ENCODE results near the gene C19orf67.

C19orf67 gene

GRCh38 chr19:14086098-14086497, 515 bp upstream of the C19orf67 start:
- no peak for DNase-seq

GRCh38 chr19:14082675-14082960, 3.0 kb downstream of the C19orf67 start:
- DNase-seq = no peak

- DNase-seq = peak in 14 of 56 donors; percentile 29 to 81 (median 50)
Measured at GRCh38 chr19:14081797-14082674, 3.5 kb downstream of the C19orf67 start.

GRCh38 chr19:14080887-14081796, 4.4 kb downstream of the C19orf67 start:
- peak; percentile 74 to 99 (median 97) for DNase-seq

GRCh38 chr19:14078411-14078810, 7.2 kb downstream of the C19orf67 start:
- DNase-seq = no peak

- peak in 29 of 56 donors; percentile 14 to 74 (median 49) for DNase-seq
Measured at GRCh38 chr19:14073925-14074838, 11.4 kb downstream of the C19orf67 start.

- peak in 49 of 56 donors; percentile 25 to 86 (median 65) for DNase-seq
Measured at GRCh38 chr19:14073261-14073924, 12.2 kb downstream of the C19orf67 start.

- DNase-seq = peak in 12 of 56 donors; percentile 7 to 55 (median 34)
Measured at GRCh38 chr19:14072535-14073260, 12.9 kb downstream of the C19orf67 start, which contains the start of gene MISP3. TSS of gene MISP3 (plus strand) at chr19:14072786. CDS start at chr19:14073310, 524 bp downstream.

GRCh38 chr19:14070268-14071050, 15.1 kb downstream of the C19orf67 start:
- no peak for DNase-seq

GRCh38 chr19:14066134-14066533, 19.4 kb downstream of the C19orf67 start:
- DNase-seq = no peak

GRCh38 chr19:14063105-14063504, 22.5 kb downstream of the C19orf67 start:
- no peak for DNase-seq

- no peak for DNase-seq
Measured at GRCh38 chr19:14062558-14062855, 23.1 kb downstream of the C19orf67 start.

- DNase-seq = no peak
Measured at GRCh38 chr19:14061751-14062557, 23.6 kb downstream of the C19orf67 start, which contains the start of gene PALM3. TSS of gene PALM3 (minus strand) at chr19:14062076. CDS start at chr19:14061980, 96 bp downstream.

GRCh38 chr19:14061081-14061749, 24.4 kb downstream of the C19orf67 start:
- DNase-seq = no peak

GRCh38 chr19:14059652-14060155, 25.9 kb downstream of the C19orf67 start:
- no peak for DNase-seq

GRCh38 chr19:14059093-14059480, 26.5 kb downstream of the C19orf67 start:
- DNase-seq = no peak
